HG02623 (cell line): ENCODE results near the gene ANKRD44.

Experiments
- ATAC-seq: cut with Tn5 transposase; IDR thresholded peaks from one replicate; pipeline ENCODE4 v1.9.1; 2021; ENCODE audit warnings: moderate library complexity; ENCODE audit not compliant: unreplicated experiment

ANKRD44 gene

DNA sequence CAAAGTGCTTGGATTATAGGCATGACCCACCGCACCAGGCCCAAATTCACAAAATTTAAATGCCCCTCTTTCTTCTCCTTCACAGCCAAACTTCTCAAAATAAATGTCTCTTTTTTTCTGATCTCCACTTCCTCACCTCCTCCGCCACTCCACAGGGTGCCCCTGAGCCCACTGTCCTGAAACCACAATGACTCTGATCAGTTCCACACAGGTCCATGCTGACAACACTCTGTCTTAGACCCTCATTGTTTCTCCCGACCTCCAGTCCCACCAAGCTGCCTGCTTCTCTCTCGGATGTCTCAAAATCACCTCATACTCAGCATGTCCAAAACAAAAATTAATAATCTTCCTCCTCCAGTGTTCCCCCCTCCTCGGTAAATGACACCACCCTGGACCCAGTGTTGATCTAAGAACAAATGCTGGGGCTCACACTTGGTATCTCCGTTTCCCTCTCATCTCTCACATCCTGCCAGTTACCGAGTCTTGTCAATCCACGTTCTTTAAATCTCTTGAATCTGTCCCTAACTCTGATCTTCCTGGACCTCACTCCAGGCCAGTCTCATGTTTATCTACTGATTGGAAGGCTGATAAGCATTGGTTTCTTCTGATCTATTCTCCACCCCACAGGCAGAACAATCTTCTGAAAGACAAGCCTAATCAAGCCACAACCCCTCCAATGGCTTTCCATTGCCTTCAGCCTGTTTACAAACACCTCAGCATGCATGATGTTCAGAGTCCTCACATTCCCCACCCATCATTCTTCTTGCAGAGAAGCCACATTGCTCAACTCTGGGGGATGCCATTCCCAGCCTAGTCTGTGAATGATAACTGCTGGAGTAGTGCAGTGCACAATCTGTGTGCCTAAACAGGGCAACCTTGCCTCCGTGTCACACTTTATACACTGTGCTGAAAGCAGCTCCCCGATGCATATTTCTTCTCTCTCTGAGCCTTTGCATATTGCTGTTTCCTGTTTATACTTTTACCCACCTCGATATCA lies 12.4 kb upstream of the ANKRD44 start:
- peak; percentile 49 for ATAC-seq

DNA sequence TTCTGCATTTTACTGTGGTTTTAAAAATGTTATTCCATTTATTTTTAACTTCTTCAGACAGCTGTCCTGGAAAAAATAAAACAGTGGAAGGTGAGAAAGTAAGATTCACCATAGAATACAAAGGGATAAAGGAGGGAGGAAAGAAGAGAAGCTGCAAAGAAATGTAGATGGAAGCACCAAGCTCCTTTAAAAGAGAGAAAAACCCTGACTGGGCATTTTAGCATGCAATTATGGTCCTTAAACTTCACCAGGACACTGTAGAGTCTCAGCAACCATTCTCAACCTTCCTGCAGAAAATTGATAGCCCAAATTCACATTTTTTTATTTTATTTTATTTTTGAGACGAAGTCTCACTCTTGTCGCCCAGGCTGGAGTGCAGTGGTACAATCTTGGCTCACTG lies 11.6 kb upstream of the ANKRD44 start:
- ATAC-seq = no peak

DNA sequence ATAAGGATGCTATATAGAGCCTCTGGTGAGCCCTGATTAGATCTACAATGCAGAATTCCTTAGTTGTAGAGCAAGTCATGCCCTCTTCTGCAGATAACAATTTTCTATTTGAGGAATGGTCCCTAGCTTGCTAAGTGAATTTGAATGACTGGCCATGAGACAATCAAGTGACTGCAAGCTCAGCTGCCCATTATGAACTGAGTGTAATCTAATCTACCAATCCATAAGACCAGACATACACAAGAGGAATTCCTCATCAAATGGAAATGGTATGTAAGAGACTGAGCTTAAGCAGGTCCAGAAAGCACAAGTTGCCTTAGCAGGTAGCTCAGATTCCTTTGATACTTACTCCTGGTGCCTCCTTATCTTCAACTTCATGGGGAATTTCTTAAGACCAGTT lies 4.8 kb upstream of the ANKRD44 start:
- ATAC-seq = no peak

DNA sequence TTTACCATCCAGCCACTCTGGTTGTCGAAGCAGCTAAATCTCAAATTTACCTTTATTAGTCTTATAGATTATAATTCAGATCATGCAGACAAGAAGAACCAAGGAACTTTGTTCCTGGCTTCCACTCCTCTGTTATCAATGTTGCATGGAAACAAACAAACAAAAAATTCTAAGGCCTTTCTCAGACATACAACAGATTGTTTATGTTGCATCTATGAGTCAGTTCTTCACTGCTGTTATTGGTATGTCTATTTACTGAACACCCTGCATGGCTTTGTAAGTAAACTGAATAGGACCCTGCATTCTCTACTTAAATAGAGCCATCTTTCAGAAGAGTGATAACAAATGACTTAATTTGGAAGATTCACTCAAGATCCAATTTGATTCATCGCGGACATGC lies 1.6 kb upstream of the ANKRD44 start:
- ATAC-seq = no peak

DNA sequence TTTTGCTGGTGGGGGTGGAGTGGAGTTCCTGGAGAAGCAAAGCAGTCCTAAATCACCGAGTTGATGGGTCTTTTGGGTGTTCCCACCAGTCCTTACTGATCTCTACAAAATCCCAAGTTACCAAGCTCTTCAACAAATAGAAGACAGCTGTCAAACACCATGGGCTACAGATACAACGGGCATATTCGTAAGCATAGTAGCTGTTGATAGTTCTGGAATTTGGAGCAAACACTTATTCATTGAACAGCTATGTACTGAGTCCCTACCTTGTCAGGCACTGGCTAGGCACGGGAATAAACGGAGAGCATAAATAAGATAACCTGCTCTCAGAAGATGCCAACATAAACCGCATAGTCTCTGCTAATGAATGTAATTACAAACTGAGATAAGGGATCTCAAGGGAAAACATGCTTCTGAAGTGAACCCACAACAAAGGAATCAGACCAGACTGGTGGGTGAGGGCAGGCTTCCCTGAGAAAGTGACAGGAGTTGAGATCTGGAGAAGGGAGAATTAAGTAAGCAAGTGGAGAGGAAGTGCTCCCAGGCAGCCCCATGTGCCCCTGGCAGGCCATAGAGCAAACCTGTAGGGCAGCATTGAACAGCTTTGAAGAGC lies 947 bp upstream of the ANKRD44 start:
- ATAC-seq = no peak

DNA sequence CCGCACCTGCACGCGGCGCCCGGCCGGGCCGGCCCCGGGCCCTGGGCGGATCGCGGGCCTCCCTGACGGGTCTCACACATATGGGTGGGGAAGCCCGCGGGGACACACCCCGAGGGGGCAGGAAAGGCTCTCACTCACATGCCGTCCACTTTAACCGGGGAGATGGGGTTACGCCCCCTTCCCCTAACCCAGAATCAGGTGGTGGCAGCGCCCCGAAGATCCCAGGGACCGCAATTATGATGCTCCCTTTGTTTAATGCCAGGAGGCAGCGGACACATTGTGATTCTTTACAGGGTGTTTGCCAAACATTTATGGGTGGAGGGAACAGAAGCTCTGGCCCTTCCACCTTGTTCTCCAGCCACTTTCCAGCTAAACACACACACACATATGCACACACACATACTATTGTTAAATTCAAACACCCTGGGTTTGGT lies 424 bp upstream of the ANKRD44 start:
- ATAC-seq = no peak

DNA sequence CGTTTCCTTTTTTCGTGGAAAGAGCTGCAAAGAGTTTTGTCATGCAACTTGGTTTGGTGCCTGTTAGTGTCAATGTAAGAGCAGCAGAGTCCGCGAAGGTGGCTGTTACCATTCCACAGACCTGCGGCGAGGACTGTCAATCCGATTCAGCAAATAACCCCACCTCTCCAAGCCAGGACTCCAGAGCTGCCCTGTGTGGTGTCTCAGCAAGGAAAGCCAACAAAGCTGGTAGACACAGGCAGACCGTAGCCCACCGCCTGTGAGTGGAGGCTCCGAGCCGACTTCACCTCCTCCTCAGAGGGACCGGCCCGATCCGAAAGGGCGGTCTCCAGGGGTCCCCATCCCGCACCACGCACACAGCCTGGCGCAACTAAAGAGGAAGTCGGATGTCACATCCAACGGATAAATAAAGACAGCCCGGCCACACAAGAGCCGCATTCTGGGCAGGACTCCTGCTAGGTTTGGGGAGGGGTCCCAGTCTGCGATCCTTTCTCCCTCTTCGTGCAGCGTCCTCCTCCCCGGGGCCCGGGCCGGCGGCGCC lies 819 bp downstream of the ANKRD44 start:
- no peak for ATAC-seq

DNA sequence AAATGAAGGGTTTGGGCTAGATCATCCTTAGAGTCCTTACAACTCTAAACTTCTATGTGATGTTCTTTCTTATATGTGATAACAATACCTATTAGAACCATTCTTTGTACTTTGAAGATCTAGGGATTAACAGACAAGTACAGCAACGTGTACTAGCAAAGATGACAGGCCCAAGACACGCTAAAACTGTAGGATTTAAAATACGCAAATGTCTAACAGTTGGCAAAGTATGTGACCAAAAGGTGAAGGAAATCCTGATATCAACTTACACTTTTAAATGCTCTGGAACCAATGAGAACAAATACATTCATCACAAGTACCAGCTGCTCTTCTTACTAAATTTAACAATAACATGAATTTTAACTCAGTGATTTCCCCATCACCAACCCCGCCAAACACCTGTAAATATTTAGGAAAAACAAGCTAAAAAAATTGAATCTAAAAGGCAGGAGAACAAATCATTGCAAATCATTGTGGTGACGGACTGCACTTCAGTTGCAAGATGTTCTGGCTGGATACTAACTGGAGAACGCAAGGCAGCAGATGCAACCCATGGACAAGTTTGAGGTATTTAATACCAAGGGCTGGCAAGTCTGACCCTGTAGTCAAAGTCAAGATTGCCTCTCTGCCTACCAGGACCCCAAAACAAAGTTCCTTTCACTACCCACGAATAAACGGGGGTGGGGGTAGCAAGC lies 1.4 kb downstream of the ANKRD44 start:
- no peak for ATAC-seq

DNA sequence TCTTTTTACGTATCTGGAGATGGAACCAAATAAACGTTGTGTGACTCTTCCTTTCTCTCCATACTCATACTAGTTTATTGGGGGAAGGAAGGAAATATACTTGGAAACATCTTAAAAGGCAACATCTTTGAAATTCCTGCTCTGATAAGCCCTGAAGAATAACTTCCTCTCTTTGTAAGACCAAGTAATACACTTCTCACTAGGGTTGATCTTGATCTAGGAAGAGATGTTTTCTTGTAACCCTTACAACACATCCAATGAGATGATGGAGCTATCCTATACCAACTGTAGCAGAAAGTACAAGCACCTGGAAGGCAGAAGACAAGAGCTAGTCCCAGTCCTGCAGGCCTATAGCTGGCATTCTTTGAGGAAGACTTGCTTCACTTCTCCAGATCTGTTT lies 2.0 kb downstream of the ANKRD44 start:
- ATAC-seq = no peak

DNA sequence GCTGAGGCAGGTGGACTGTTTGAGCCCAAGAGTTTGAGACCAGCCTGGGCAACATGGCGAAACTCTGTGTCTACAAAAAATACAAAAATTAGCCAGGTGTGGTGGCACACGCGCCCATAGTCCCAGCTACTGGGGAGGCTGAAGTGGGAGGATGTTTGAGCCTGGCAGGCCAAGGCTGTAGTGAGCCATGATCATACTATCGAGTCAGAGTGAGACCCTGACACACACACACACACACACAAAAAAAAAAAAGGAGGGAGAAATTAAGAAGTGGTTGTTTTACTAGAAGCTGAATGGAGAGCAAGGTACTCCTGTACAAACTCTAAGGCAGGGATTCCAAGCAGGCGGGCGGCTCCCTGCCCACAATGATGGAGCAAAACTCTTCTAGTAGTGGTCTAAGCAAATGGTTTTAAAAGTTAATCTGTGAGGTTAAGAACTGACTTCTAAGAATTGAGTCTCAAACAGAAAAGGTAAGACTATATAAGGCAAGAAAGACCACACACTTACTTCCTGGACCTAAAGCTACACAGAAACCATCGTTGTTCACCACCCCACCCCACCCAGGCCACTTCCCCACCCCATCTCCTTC lies 2.6 kb downstream of the ANKRD44 start:
- ATAC-seq = peak; percentile 17

DNA sequence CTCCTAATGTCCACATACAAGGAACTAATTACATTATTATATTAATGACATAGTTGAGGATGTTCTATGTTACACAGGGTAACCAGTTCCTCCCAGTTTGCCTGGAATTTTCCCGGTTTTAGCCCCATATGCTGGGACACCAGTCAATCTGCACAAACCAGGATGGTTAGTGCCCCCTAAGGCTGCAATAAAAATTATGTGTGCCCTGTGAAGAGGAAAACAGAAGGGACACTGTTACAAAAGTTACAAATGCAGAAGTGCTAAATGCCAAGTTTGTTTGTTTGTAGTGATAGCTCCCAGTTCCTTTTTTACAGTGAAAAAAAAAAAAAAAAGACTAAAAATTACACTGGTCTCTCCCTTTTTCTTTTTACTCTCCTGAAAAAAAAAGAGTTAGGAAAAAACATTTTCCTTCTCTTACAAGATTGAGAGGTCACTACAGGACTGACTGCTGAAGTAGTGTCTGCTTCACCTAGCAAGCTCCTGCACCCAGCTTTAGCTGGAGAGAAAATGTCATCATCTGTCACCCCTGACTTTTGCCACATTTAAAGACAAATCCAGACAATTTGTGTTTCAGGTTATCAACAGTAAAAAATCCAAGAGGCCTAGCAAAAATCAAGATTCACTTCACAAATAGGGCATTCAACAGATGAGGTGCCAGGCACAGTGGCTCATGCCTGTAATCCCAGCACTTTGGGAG lies 3.2 kb downstream of the ANKRD44 start:
- ATAC-seq = no peak

DNA sequence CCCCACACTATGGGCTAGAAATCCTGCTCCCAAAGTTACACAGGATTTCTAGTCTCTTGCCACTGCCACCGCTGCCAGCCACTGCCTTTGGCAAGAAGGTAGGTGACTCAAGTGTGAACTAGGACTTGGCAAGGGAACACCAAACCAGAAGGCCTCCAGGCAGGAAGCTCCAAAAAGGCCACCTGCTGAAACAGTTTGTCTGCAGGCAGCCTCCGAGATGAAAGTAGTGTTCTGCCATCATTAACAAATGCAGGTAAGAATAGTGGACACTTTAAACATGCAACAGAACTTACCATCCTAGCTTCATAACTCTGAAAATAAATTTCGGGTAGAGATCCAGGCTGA lies 3.9 kb downstream of the ANKRD44 start:
- ATAC-seq = no peak

DNA sequence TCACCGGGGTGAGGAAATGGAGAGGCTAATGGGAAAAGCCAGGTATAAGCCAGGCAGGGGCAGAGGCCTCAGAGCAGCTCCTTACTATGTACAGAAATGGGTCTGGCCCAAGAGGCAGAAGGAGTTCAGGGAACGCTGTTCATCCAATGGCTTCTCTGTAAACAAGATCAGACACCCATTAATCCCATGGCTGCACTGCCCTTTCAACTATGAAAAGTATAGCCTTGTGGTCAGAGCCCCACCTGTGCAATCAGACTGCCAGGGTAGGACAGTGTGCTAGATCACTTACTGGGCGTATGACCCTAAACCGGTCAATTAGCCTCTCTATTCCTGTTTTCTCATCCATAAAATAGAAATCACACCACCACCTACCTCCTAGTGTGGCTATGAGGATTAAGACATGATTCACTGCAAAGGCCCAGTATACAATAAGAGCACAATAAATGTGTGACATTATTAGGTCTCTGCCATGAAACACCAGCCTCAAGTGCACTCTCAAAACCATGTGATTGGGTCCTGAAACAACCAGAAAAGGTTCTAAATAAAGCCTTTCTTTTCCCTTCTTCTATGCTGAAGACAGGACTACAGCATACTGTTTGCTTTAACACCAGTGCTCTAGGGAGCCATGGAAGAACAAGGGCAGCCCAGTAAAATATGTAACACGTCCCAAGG lies 4.4 kb downstream of the ANKRD44 start:
- ATAC-seq = no peak

DNA sequence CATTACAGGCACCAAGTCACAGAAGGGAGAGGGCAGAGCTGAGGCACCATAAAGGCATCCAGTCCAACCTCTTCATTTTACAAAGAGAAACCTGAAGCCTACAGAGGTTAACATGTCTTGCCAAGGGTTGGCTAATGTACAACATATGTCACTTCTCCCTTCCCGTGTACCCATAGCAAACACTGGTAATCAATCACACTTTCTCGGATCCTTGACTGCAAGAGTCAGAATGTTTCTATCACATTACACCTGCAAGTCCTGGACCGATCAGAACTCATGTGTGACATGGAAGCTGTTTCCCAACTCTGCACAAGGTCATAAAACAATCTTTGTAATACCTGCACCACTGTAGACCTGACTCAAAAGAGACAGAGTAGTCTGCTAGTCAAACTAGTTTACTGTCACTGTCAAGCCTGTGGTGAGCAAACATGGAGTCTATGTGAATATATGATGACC lies 6.0 kb downstream of the ANKRD44 start:
- no peak for ATAC-seq

DNA sequence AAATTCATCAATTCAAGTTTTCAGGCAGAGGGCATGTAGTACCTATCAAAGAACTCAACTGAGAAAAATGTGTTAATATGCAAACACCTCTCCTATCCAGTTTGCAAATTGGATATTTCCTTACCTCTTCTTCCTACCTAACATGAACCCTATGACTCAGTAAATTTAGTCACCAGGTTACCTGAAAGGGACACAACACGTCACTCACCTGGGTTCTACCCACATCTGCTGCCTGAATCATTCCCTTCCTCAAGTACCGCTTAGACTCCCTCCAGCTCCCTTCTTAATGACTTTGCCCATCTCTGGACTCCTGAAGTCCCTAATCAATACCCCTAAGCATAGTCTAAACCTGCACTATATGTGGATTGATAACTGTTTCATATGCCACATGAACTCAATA lies 10.4 kb downstream of the ANKRD44 start:
- no peak for ATAC-seq

DNA sequence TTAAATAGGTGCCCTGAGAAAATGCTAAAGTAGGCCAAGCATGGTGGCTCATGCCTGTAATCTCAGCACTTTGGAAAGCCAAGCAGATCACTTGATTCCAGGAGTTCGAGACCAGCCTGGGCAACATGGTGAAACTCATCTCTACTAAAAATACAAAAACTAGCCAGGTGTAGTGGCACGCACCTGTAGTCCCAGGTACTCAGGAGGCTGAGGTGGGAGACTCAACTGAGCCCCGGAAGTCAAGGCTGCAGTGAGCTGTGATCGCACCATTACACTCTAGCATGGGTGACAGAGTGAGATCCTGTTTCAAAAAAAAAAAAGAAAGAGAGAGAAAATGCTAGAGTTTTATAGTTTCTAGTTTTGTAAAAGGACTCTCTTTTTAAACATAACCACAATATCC lies 12.0 kb downstream of the ANKRD44 start:
- no peak for ATAC-seq

DNA sequence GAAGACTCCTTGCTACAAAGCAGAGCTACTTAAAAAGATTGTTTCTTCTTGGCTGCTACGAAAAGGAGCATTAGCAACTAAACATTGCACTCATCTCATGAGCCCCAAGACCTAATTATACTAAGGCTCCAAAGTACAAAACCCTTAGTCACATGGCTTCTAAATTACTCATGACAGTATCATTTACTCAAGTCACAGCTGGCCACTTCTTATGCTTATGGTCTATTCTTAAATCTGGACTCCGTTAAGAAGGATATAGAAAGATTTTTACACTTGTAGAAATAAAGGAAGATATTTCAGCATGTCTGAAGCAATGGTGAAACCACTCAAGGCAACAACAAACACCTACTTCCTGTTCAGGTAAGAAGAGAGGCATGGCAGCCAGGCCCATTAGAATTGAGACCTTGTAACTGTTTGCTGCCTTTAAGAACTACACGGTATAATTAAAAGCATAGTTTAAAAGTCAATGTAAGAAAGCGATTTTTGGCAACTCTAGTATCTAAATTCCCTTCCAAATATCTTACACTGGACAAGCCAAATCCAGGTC lies 12.7 kb downstream of the ANKRD44 start:
- no peak for ATAC-seq

DNA sequence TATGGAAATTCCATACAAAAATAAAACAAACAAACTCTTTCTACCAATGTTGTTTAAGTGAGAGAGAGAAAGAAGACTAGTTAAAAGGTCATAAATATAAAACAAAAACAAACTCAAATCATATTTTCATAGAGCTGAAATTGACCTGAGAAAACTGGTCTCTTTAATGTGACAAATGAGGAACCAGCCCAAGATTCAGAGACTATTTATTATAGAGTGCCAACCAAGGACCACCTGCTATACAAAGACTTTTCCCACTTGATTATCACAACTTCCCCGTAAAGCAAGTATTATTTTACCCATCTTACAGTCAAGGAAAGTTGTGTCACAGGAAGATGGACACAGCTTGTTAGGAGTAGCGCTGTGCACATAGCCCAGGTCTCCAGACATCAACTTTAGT lies 13.3 kb downstream of the ANKRD44 start:
- ATAC-seq = no peak

DNA sequence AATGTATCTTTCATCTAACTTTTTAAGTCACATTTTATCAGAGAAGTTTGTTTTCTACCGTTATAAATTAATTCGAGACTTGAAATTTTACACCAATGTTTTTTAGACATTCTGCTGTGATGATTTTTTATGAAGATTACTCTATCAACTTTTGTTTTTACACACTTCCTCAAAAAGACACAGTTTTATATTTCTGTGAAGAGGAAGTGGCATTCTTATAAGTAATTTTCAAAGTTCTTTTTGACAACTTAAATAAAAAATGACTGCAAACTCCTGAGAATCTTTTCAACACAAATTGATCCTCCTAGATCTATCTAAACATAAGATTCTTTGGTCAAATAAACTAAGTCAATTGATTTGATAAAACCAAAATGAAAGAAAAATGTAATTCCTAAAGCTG lies 13.7 kb downstream of the ANKRD44 start:
- no peak for ATAC-seq

DNA sequence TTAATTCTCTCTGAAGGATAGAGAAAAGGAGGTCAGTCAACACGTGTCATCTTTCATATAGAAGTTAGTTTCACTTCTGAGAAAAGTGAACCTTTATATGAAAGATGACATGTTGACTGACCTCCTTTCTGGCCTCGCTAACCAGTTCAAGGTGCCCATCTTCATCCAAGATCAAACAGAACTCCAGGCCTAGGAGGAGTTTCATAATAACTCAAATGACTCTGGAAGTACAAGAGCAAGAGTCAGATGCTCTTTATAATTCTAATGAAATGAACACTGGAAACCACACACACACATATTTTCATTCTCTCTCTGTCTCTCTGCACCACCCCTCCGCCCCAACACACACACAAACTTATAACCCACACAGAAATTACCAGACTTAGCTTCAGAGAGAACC lies 16.3 kb downstream of the ANKRD44 start:
- peak; percentile 37 for ATAC-seq
